ENCODE data around the gene MATN1. TPM values are rescaled to one million over a fixed set of nuclear protein-coding genes. Genes with fewer than 3 reads are reported as not detected.

The MATN1 gene
- polyA plus RNA-seq, 10 donors, result 0.36 to 2.1 (median 1.0) TPM

DNA sequence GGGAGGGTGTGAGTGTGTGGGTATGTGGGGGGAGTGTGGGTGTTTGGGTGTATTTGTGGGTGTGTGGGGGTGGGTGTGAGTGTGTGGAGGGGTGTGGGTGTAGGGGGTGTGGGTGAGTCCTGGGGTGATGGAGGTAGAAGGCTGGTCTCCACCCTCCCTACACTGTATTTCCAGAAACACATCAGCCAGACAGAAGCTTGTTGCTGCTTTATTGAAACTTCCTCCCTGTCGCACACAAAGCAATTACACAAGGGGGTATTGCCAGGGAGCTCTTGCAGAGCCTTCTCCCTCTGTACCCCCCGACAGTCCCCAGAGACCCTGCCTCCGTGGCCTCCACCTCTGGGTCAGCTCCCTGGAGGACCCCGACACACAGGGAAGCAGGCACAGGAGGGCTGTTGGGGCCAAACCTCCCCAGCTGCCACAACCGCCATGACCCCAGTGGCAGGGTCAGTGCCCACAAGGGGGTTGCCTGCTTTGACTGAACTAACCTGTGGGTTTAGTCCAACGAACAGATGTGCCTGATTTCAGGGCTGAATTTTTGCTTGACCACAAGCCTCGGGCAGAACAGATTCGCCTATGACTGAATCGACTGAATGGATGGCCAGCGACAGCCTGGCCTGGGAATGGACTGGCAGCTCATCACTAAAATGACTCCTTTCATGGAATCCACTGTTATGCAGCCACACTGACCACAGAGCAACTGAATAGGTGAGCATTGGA, 9.1 kb upstream of the MATN1 start:
- no peak for DNase-seq

DNA sequence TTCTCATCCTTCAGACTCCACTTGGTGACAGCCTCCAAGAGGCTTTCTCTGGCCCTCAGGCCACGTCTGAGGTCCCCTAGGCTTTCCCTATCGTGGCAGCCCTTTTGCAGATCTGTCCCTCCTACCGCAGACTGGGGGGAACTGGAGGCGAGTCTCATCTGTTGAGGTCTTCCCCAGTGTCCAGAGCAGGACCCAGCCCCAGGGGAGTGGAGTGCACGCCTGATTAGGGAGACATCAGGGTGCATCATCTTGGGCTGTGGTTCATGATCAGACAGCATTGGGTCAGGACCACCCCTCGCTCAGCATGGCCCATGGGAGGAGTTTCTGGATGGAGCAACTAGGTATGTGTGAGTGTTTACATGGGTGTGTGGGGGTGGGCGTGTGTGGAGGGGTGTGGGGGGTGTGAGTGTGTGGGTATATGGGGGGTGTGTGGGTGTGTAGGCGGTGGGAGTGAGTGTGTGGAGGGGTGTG, 8.5 kb upstream of the MATN1 start:
- no peak for DNase-seq

- DNase-seq, result no peak
These were observed 7.9 kb upstream of the MATN1 start for GRCh38 chr1:30731109-30731805.

DNA sequence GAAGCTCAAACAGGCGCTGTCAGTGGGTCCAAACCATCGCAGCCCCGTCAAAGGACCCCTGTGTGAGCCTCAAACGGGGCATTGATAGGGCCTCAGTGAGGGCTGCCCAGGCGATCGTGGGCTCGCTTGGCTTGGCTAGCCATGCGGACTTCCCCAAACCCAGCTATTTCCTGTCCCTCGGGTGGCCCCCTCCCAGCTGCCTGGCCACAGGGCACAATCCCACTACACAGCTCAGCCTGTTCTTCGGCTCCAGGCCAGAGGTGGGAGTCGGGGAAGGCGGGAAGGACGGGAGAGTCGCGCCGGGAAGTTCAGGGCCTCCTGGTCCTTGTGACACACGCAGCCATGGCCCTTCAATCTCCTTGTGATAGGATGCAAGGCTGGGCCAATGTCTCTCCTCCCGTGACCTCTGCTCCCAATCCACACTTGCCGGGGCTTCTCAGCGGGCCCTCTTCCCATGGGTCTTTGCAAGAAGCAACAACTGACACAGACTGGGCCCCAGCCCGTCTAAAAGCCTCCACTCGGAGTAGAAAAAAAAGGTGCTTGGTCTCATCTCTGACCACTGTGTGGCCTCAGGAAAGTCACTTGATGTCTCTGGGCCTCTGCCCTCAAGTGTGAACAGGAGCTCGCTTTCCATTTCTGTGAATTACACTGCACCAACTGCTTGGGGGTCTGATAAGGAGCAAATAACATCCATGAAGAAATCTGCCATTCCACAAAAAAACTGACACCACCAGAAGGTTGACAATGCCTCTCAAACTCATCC, 7.1 kb upstream of the MATN1 start:
- no peak for DNase-seq

GRCh38 chr1:30729901-30730300, 6.5 kb upstream of the MATN1 start:
- no peak for DNase-seq

DNA sequence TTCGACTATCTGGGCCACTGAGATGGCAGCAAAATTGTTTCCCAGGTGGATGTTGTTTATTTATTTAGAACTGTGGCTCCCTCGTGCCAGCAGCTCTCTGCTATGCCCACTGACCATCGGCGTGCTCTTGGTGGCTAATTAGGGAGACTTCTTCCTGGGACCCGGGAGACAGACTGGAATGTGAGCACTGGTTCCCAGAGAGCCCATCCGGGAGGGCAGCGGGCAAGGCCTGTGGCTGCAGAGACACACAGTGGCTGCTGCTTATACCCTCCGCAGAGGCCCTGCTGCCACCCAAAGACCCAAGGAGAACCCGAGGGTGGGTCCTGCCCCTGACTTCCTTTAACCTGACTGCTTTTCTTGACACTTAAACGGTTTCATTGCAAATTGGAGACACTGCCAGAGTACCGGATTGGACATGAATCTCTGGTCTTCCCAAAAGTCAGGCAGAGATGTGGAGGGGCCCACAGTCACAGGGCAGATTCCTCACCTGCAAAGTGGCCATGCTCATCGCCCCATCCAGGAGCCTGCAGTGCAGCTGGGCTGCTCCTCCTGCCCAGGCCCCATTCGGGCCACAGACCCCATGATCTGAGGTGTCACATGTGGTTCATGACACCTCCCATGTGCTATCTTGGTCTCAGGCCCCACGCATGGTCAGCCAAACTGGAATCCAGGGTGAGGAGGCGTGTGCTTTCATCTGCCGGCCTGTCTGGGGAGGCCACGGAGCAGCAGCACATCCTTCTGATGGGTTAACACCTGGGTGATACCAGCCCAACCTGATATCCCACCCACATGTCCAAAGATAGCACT, 5.7 kb upstream of the MATN1 start:
- no peak for DNase-seq

GRCh38 chr1:30728340-30728739, 5.0 kb upstream of the MATN1 start:
- DNase-seq, result no peak

DNA sequence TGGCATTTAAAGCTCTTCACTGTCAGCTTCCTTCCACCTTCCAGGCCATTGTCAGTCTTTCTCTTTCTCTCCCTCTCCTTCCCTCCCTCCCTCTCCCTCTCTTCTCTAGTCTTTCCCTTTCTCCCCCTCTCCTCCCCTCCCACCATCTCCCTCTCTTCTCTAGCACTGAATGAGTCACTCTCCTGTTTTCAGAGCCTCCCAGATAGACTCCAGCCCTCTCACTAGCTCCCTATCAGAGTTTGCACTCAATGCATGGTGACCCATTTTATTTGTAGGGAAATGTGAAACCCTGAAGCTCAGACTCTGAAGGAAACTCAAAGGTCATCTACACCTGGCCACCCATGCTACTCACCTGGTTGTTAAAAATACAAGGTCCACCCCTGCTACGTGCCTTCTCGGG, 4.4 kb upstream of the MATN1 start:
- DNase-seq, result no peak

DNA sequence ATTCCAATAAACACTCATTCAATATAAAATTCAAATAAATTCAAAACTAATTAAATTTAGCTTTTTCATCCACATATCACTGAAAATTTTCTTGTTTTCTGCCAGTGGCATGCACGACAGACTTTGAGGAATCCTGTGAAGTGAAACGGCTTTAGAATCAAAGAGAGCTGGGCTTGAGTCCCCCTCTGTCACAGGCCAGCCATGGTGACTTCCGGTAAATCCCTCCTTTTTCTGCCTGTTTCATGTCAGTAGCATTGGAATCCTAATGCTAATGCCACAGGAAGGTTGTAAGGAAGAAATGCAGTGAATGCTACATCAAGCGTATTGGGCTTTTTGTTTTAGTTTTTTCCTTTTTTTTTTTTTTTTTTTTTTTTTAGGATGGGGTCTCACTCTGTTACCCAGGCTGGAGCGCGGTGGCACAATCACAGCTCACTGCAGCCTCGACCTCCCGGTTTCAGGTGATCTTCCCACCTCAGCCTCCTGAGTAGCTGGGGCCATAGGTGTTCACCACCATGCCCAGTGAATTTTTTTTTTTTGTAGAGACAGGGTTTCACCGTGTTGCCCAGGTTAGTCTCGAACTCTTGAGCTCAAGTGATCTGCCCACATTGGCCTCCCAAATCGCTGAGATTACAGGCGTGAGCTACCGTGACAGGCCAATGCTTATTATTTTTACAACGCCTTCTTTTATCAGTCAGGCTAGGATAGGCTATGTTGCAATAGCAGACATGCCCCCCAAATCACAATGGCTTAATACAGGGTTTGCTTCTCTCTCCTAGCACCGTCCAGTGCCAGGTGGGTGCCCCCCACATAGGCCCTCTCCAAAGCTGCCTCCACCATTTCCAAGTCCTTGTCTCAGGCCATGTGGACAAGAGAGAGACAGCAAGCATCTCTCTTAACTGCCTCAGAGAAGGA, 3.6 kb upstream of the MATN1 start:
- DNase-seq, result no peak

DNA sequence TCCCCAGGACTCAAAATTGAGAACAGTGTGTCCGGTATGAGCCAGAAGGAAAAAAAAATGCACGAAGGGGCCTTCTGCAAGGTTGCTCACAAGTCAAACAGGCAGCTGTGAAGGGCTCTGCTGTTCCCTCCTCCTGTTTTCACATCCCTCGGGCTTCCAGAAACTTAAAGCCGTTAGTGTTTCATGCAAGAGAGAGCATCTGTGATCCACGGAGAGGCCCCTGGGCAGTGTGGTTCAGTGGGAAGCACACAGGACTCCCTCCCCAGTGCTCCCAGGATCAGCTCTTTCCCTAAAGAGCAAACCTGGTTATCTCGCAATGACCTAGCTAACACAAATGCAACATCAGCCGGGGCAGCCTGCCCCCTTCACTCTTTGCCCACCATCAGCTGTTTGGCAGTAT, 2.9 kb upstream of the MATN1 start:
- peak in 2 of 3 donors; percentile 25 to 86 for DNase-seq

DNA sequence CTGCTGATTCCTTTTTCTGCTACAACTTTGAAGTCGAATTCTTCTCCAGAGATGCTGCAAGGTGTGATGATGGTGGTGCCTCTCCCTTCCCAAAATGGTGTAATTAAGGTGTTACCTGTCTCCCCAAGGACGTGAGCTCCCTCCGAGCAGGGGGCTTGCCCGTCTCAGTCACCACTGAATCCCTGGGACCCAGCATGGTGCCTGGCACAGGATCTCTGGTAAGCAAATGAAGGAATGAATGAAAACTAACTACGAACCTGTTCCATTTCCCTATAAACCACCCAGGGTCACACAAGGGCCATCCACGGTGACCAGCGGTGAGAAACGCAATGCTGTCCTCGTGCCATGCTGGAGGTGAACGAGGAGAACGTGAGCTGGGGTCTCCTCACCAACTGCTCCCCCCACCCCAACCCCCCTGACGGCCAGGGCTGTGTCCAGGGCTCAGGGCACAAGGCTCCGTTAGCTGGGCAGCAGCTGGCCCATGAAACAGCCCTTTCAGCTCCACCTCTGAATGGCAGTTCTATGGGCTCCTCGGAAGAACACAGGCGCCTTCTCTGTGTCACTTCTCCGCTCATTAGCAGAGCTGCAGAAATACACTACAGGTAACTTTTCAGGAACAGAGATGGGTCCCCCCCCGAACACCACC, 2.2 kb upstream of the MATN1 start:
- no peak for DNase-seq

GRCh38 chr1:30724655-30725421, 1.5 kb upstream of the MATN1 start:
- no peak for DNase-seq

DNA sequence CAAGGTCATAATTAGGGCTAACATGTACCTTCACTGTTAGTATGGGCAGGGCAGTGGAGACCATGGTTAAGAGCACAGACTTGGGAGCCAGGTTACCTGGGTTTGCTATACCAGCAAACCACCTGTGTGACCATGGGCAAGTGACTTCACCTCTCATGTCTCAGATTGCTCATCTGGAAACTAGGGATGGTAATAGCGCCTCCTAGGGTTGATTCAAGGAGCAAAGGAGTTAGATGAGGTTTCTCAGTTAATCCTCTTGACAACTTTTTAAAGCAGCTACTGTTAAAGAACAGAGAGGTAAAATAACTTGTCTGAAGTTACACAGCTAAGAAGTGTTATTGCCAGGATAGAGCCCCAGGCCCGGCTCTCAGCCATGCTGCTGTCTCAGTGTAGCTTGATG, 790 bp upstream of the MATN1 start:
- DNase-seq, result no peak

GRCh38 chr1:30721812-30722537, 1.4 kb downstream of the MATN1 start:
- DNase-seq, result no peak

DNA sequence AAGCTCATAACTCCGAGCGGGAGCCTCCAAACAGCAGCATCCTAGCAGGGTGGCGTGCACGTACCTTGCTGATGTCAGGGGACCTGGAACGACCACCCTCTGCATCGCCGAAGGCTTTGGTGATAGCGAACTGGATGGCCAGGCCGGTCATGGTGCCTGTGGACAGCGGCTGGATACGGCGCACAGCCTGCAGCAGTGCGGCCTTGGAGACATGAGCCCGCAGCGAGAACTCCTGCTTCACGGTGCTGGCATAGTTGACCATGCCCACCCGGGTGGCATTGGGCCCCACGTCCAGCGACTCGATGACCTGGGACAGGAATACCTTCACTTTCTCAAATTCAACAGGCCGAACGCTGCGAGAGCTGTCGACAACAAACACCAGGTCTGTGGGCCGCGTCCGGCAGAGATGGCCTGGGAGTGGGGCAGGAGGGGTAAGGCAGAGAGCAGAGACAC, 2.0 kb downstream of the MATN1 start:
- DNase-seq, result no peak

DNA sequence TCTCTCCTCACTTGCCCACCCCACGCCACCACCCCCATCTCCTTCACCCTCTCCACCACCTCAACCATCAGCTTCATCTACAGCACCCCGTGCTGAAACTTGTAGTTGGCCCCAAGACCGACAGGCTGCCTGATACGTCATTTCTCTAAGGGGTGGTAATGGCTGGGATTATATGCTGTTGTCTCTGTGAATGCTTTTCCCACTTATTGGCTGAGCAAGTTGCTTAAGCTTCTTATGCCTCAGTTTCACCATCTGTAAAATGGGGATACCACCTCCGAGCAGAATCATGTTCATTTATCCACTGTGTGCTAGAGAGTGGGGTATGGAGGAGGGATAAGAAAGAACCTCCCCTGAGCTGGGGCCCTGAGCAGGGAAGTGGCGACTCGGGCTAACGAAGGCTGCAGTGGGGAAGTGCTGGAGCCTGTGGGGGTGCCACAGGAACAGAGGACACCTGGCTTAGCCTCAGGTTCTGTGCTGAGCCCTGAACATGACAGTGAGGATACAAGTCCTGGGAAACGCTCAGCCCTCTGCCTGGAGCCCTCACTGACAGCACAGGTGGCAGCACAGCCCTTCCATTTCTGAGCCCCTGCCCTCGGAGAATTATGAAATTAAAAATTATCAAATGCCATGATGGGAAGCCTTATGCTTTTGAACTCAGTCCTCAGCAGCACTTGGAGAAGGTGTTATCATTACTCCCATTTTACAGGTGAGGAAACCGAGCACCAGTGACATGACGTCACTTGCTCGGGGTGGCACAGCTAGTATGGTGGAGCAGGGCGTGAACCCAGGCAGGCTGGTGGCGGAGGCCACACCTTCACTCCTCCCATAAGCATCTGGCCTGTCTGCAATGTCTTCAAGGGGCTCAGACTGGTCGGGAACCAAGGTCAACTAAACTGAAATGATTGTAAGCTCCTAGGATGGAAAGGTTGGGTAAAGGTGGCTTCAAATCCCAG, 2.8 kb downstream of the MATN1 start:
- DNase-seq, result no peak

Measured in muscle of back (tissue), 11 donors.